Measurements from ENCODE around the gene DDX24.

- TF ChIP-seq JUN (IDR thresholded peaks at IDR 0.05) (no peak), CBX2 (IDR thresholded peaks at IDR 0.05; ENCODE audit: borderline replicate concordance, low read depth) (no peak), POLR2A (IDR thresholded peaks at IDR 0.05; ENCODE audit: low read length) (no peak)
These were observed 43.0 kb downstream of the DDX24 start for GRCh38 chr14:94037954-94038353.

All from A549 (cell line).